K562 (cell line): ENCODE data around the gene LRCOL1. TPM values are rescaled to one million over a fixed set of nuclear protein-coding genes. Genes with fewer than 3 reads are reported as not detected.

Source experiments
- ATAC-seq: fragments of 200-7000 bp; cut with Tn5 transposase; 3 replicates; pipeline ENCODE4 v1.9.1; 2020; ENCODE audit warnings: moderate library complexity
- BruUV-seq: library from RNA; stranded (reverse); fragments of 400-500 nt; replicated peaks from 2 replicates; lab custom pipeline; 2021; lab: Mats Ljungman, UMichigan
- CTCF ChIA-PET: fragments of 300-600 bp; formaldehyde crosslinking; extraction: SDS; loops from one replicate; lab custom pipeline; 2021; ENCODE audit warnings: low intra/inter-chr PET ratio; lab: Yijun Ruan, JAX
- POLR2A ChIA-PET: fragments of 300-600, 350-650 bp; sonication (Branson Sonifier 250); formaldehyde crosslinking; extraction: SDS; loops from one replicate; lab custom pipeline; 2021; ENCODE audit warnings: antibody characterized with exemption, inconsistent platforms; lab: Yijun Ruan, JAX
- DNase-seq, 4 experiments: peaks; one replicate each; pipeline versions ENCODE4 v3.0.0 to v3.0.0-alpha.2; 2011 to 2018; ENCODE audit warnings: low spot score in 3 of 4, mixed read lengths in 3 of 4; ENCODE audit errors: extremely low read depth in 1 of 4
- FAIRE-seq: peaks from 2 replicates; lab custom pipeline; 2011; peaks lifted over from hg19 to GRCh38; lab: Jason Lieb, UNC
- H2AFZ ChIP-seq: 2 replicates; pipeline ENCODE4 v1.6.0; 2011; ENCODE audit warnings: low read depth, low read length, control low read depth, inconsistent platforms
- H3K27ac ChIP-seq: fragments of 200-600 bp; 3 replicates; pipeline ENCODE4 v1.8.0; 2011; ENCODE audit warnings: low read depth, mild to moderate bottlenecking, control low read depth, inconsistent platforms, low read length, moderate library complexity, mixed read lengths; ENCODE audit errors: extremely low read depth
- H3K27me3 ChIP-seq, 2 experiments: fragments of 300-600 bp in 1 of 2; 2 replicates in 1 of 2; 3 replicates in 1 of 2; pipeline versions ENCODE4 v1.6.0 to v1.8.0; 2011; ENCODE audit warnings: inconsistent platforms in 2 of 2, low read length in 2 of 2, mild to moderate bottlenecking in 1 of 2, mixed read lengths in 1 of 2, moderate library complexity in 1 of 2; ENCODE audit not compliant: control insufficient read depth in 2 of 2, insufficient read depth in 2 of 2
- H3K36me3 ChIP-seq: fragments of 300-600 bp; 3 replicates; pipeline ENCODE4 v1.8.0; 2011; ENCODE audit warnings: mild to moderate bottlenecking, low read length, inconsistent platforms; ENCODE audit not compliant: control insufficient read depth, insufficient read depth
- H3K4me1 ChIP-seq, 2 experiments: fragments of 200-600 bp in 1 of 2; replicated peaks in 1 of 2; 2 replicates in 1 of 2; 3 replicates in 1 of 2; pipeline versions ENCODE4 v1.5.1 to v1.8.0; 2011; ENCODE audit warnings: inconsistent platforms in 2 of 2, low read length in 2 of 2, mild to moderate bottlenecking in 1 of 2, mixed read lengths in 1 of 2, moderate library complexity in 1 of 2; ENCODE audit not compliant: control insufficient read depth in 2 of 2, insufficient read depth in 2 of 2
- H3K4me2 ChIP-seq: 2 replicates; pipeline ENCODE4 v1.6.1; 2011; ENCODE audit warnings: low read length, control low read depth, inconsistent platforms, mixed read lengths; ENCODE audit not compliant: insufficient read depth
- H3K4me3 ChIP-seq: fragments of 200-600 bp; sonication (generic), shearing (Covaris generic); 2 replicates; pipeline ENCODE4 v1.5.1; 2016; ENCODE audit warnings: control low read depth, inconsistent platforms
- H3K79me2 ChIP-seq: fragments of 200-600 bp; 3 replicates; pipeline ENCODE4 v1.8.0; 2011; ENCODE audit warnings: low read length, inconsistent platforms; ENCODE audit not compliant: control insufficient read depth, insufficient read depth
- H3K9ac ChIP-seq, 2 experiments: 2 replicates each; pipeline versions ENCODE4 v1.6.0 to v1.6.1; 2011; ENCODE audit warnings: low read depth in 2 of 2, low read length in 2 of 2, control low read depth in 1 of 2, inconsistent platforms in 1 of 2, mild to moderate bottlenecking in 1 of 2, mixed read lengths in 1 of 2; ENCODE audit not compliant: insufficient read depth in 1 of 2
- H3K9me1 ChIP-seq: one replicate; pipeline ENCODE4 v1.6.0; 2011; ENCODE audit warnings: inconsistent platforms, mild to moderate bottlenecking, low read length, moderate library complexity; ENCODE audit not compliant: control insufficient read depth, insufficient read depth
- H3K9me3 ChIP-seq: replicated peaks from 2 replicates; pipeline ENCODE4 v1.5.1; 2011; ENCODE audit warnings: low read depth, low read length, inconsistent platforms; ENCODE audit not compliant: control insufficient read depth, insufficient read depth
- H4K20me1 ChIP-seq: replicated peaks from 2 replicates; pipeline ENCODE4 v1.6.1; 2011; ENCODE audit warnings: low read length, inconsistent platforms, mixed read lengths; ENCODE audit not compliant: control insufficient read depth, insufficient read depth
- CCNT2 ChIP-seq: IDR thresholded peaks from 2 replicates; pipeline ENCODE4 v1.6.1; 2011; ENCODE audit warnings: borderline replicate concordance, low read depth, mild to moderate bottlenecking, moderate library complexity, mixed read lengths, low read length; ENCODE audit not compliant: insufficient read length; ENCODE audit errors: extremely low read depth
- EP300 ChIP-seq: IDR thresholded peaks from 2 replicates; pipeline ENCODE4 v1.6.1; 2012; ENCODE audit warnings: low read length, improper control_type of control experiment
- FOXA1 ChIP-seq: fragments of 450-650 bp; IDR thresholded peaks from 2 replicates; pipeline ENCODE4 v1.6.1; 2016; ENCODE audit warnings: mild to moderate bottlenecking, borderline replicate concordance
- KDM5B ChIP-seq: fragments of 200-600 bp; sonication (generic); IDR thresholded peaks from 2 replicates; pipeline ENCODE4 v1.6.1; 2012; ENCODE audit warnings: low read depth, mild to moderate bottlenecking, moderate library complexity, low read length, control low read depth, inconsistent platforms; ENCODE audit not compliant: insufficient replicate concordance
- NFATC3 ChIP-seq: fragments of 450-650 bp; IDR thresholded peaks from 2 replicates; pipeline ENCODE4 v1.6.1; 2017; ENCODE audit warnings: mild to moderate bottlenecking
- POLR2AphosphoS5 ChIP-seq: IDR thresholded peaks from 2 replicates; pipeline ENCODE4 v1.6.1; 2011; ENCODE audit warnings: mild to moderate bottlenecking, low read depth, low read length, moderate library complexity; ENCODE audit not compliant: control insufficient read depth, insufficient read depth
- SETDB1 ChIP-seq: IDR thresholded peaks from one replicate; pipeline ENCODE4 v1.6.1; 2012; ENCODE audit warnings: low read length, control low read depth, inconsistent platforms
- SOX6 ChIP-seq: fragments of 450-650 bp; IDR thresholded peaks from 2 replicates; pipeline ENCODE4 v1.6.1; 2014; ENCODE audit warnings: mild to moderate bottlenecking
- ZNF212 ChIP-seq: fragments of 450-650 bp; formaldehyde crosslinking; IDR thresholded peaks from 2 replicates; pipeline ENCODE4 v1.4.0; 2020; ENCODE audit warnings: mild to moderate bottlenecking
- ZNF431 ChIP-seq: sonication (generic); formaldehyde crosslinking; IDR thresholded peaks from 2 replicates; pipeline ENCODE4 v1.8.0; 2022; ENCODE audit warnings: mild to moderate bottlenecking, missing genetic modification reagents
- WGBS: fragments of 100-300 bp; shearing (Covaris generic); methylation state at CpG from one replicate; pipeline ENCODE4 v1.1.6; 2016; ENCODE audit warnings: low coverage, mixed read lengths; ENCODE audit not compliant: insufficient coverage; ENCODE audit errors: missing lambda C conversion rate; 5-methylcytosine and 5-hydroxymethylcytosine counted together
- in situ Hi-C: fragments of 300-500 bp; cut with MboI; formaldehyde crosslinking; loops from 4 replicates; pipeline ENCODE4 v1.15.0; 2018; ENCODE audit warnings: inconsistent platforms, mixed read lengths
- intact Hi-C: fragments of 100-400 bp; cut with micrococcal nuclease; formaldehyde crosslinking; loops from 2 replicates; pipeline ENCODE4 v1.14.2; 2022
- polyA plus RNA-seq, 8 experiments: library from polyadenylated mRNA; depleted of rRNA in 4 of 8; stranded (reverse) in 5 of 8; unstranded in 3 of 8; fragments of >200 nt; fragmentation: Nextera tagmentation in 2 of 8; fragmentation: Illumina TruSeq in 1 of 8; extraction: Ambion mirVana in 2 of 8; extraction: Trizol in 1 of 8; gene quantifications; 2 replicates each; pipeline versions ENCODE4 v1.2.1 to v1.2.3, GENCODE V29; 2011 to 2014; ENCODE audit warnings: inconsistent platforms in 1 of 8, missing spikeins in 1 of 8
- total RNA-seq, 7 experiments: library from RNA; depleted of rRNA in 6 of 7; stranded (reverse); fragments of >200 nt in 6 of 7; fragmentation: Illumina TruSeq in 2 of 7; extraction: Trizol in 2 of 7; gene quantifications; 2 replicates each; pipeline versions ENCODE4 v1.2.1 to v1.2.3, GENCODE V29; 2011 to 2021; ENCODE audit warnings: low replicate concordance in 1 of 7

The LRCOL1 gene
- total and polyA plus RNA-seq, 9 of the 15 experiments (the other 6 are each of a cell fraction or from before 2014, with no cell fraction given) = not detected

GRCh38 chr12:132660052-132660451, 49.7 kb upstream of the LRCOL1 start:
- CTCF ChIA-PET = no interaction called here
- Histone ChIP-seq H3K9ac (peak overlapping the region in 1 of 2 experiments; percentile 61; a peak in 1 of 4 replicates), H3K4me3 (no peak overlapping the region), H3K9me3 (no peaks in the 10 kb centered on the region), H3K9me1 (no peaks in the 10 kb centered on the region), H3K36me3 (peaks cover 99% of the 10 kb centered on the region), H3K4me1 (no peaks in the 10 kb centered on the region), H3K79me2 (no peaks in the 10 kb centered on the region), H3K4me2 (no peak overlapping the region), H3K27me3 (no peaks in the 10 kb centered on the region), H3K27ac (no peak overlapping the region), H4K20me1 (peaks cover 2% of the 10 kb centered on the region; the same call in 1 of the 2 replicates), H2AFZ (no peak overlapping the region)
- DNase-seq = no peak
- BruUV-seq = no TSS peak
- POLR2A ChIA-PET = interaction anchor here (0.9 kb wide), 1 partner anchor 8 kb away, joined by 3 read pairs; no protein-coding TSS in a partner anchor
- intact Hi-C loops (no loop called here), in situ Hi-C loops (no loop called here)
- FAIRE-seq = no peak
- no peak for TF ChIP-seq POLR2AphosphoS5
- TF ChIP-seq EP300 = no peak
- TF ChIP-seq FOXA1 = no peak
- TF ChIP-seq CCNT2 = no peak
- TF ChIP-seq KDM5B = no peak
- no peak for TF ChIP-seq ZNF212 (CRISPR knock-in tag)
- no peak for TF ChIP-seq NFATC3
- TF ChIP-seq SOX6 = no peak
- no peak for TF ChIP-seq ZNF431 (CRISPR knock-in tag)
- TF ChIP-seq SETDB1 = no peak
- ATAC-seq = no peak
- WGBS = 93% methylated on average over 5 of the region's 5 CpGs
